IMR-90 (cell line): ENCODE measurements around the gene TMEM14C. TPM values are rescaled to one million over a fixed set of nuclear protein-coding genes. Genes with fewer than 3 reads are reported as not detected.

Experiments
- ATAC-seq: fragments of 200-7000 bp; cut with Tn5 transposase; 2 replicates; pipeline ENCODE4 v1.9.1; 2020; ENCODE audit warnings: low read depth, mild to moderate bottlenecking, moderate library complexity
- BruUV-seq: library from RNA; stranded (reverse); fragments of 400-500 nt; replicated peaks from 2 replicates; lab custom pipeline; 2021; lab: Mats Ljungman, UMichigan
- CTCF ChIA-PET: fragments of 300-600 bp; formaldehyde crosslinking; extraction: SDS; loops from one replicate; lab custom pipeline; 2021; ENCODE audit warnings: antibody characterized with exemption; lab: Yijun Ruan, JAX
- POLR2A ChIA-PET: fragments of 300-600 bp; sonication (Branson Sonifier 250); formaldehyde crosslinking; loops from one replicate; lab custom pipeline; 2022; ENCODE audit warnings: antibody characterized with exemption; ENCODE audit not compliant: unreplicated experiment; lab: Charles Lee
- DNase-seq: peaks from one replicate; pipeline ENCODE4 v3.0.0; 2013
- H2AFZ ChIP-seq: replicated peaks from 2 replicates; pipeline ENCODE3; 2013; ENCODE audit warnings: low read length, mild to moderate bottlenecking; ENCODE audit not compliant: poor library complexity
- H2AK5ac ChIP-seq: 2 replicates; pipeline ENCODE4 v1.6.1; 2013; ENCODE audit warnings: low read depth, low read length, inconsistent platforms
- H2AK9ac ChIP-seq: replicated peaks from 2 replicates; pipeline ENCODE3; 2013; ENCODE audit warnings: mild to moderate bottlenecking, low read depth, low read length, moderate library complexity; ENCODE audit not compliant: poor library complexity
- H2BK120ac ChIP-seq: 2 replicates; pipeline ENCODE4 v1.6.1; 2013; ENCODE audit warnings: low read depth, low read length, inconsistent platforms
- H2BK15ac ChIP-seq: 3 replicates; pipeline ENCODE4 v1.6.1; 2013; ENCODE audit warnings: low read depth, low read length, inconsistent platforms
- H2BK20ac ChIP-seq: 2 replicates; pipeline ENCODE4 v1.6.1; 2013; ENCODE audit warnings: low read depth, mild to moderate bottlenecking, inconsistent platforms, low read length, moderate library complexity
- H2BK5ac ChIP-seq: 2 replicates; pipeline ENCODE4 v1.6.1; 2013; ENCODE audit warnings: mild to moderate bottlenecking, low read depth, low read length, inconsistent platforms; ENCODE audit not compliant: poor library complexity, severe bottlenecking
- H3K14ac ChIP-seq: replicated peaks from 2 replicates; pipeline ENCODE4 v1.6.1; 2013; ENCODE audit warnings: low read depth, low read length, inconsistent platforms
- H3K18ac ChIP-seq: 2 replicates; pipeline ENCODE4 v1.6.1; 2013; ENCODE audit warnings: low read depth, low read length, control low read depth
- H3K23ac ChIP-seq: 2 replicates; pipeline ENCODE4 v1.6.1; 2013; ENCODE audit warnings: low read depth, low read length, inconsistent platforms
- H3K27ac ChIP-seq: 2 replicates; pipeline ENCODE4 v1.5.1; 2013; ENCODE audit warnings: mild to moderate bottlenecking, control low read depth, low read length; ENCODE audit not compliant: insufficient read depth
- H3K27me3 ChIP-seq: 2 replicates; pipeline ENCODE4 v1.6.1; 2013; ENCODE audit warnings: low read length; ENCODE audit not compliant: control insufficient read depth, insufficient read depth
- H3K36me3 ChIP-seq: 2 replicates; pipeline ENCODE4 v1.6.1; 2013; ENCODE audit warnings: low read length, mixed read lengths; ENCODE audit not compliant: control insufficient read depth, insufficient read depth
- H3K4ac ChIP-seq: 2 replicates; pipeline ENCODE4 v1.6.1; 2013; ENCODE audit warnings: low read depth, low read length, inconsistent platforms
- H3K4me1 ChIP-seq: 2 replicates; pipeline ENCODE4 v1.6.1; 2013; ENCODE audit warnings: low read length, mixed read lengths; ENCODE audit not compliant: control insufficient read depth, insufficient read depth
- H3K4me2 ChIP-seq: 2 replicates; pipeline ENCODE4 v1.6.1; 2013; ENCODE audit warnings: low read depth, mild to moderate bottlenecking, control low read depth, low read length, moderate library complexity
- H3K4me3 ChIP-seq: 2 replicates; pipeline ENCODE4 v1.5.1; 2013; ENCODE audit warnings: low read depth, mild to moderate bottlenecking, control low read depth, low read length, moderate library complexity; ENCODE audit not compliant: insufficient read depth
- H3K56ac ChIP-seq: 2 replicates; pipeline ENCODE4 v1.6.1; 2013; ENCODE audit warnings: low read length, inconsistent platforms; ENCODE audit not compliant: insufficient read depth; ENCODE audit errors: extremely low read depth
- H3K79me1 ChIP-seq, 2 experiments: 2 replicates each; pipeline ENCODE4 v1.6.1; 2013; ENCODE audit warnings: low read length in 2 of 2, inconsistent platforms in 1 of 2, low read depth in 1 of 2
- H3K9ac ChIP-seq: 2 replicates; pipeline ENCODE4 v1.6.1; 2013; ENCODE audit warnings: low read depth, low read length, control low read depth
- H3K9me1 ChIP-seq: 2 replicates; pipeline ENCODE4 v1.6.1; 2013; ENCODE audit warnings: low read length, inconsistent platforms; ENCODE audit not compliant: insufficient read depth
- H3K9me3 ChIP-seq: 2 replicates; pipeline ENCODE4 v1.6.1; 2013; ENCODE audit warnings: low read length; ENCODE audit not compliant: control insufficient read depth, insufficient read depth
- H4K20me1 ChIP-seq: 2 replicates; pipeline ENCODE4 v1.6.1; 2013; ENCODE audit warnings: low read length, inconsistent platforms; ENCODE audit not compliant: insufficient read depth
- H4K5ac ChIP-seq: 2 replicates; pipeline ENCODE4 v1.6.1; 2013; ENCODE audit warnings: mild to moderate bottlenecking, low read depth, low read length, control low read depth
- H4K8ac ChIP-seq, 2 experiments: 2 replicates each; pipeline ENCODE4 v1.6.1; 2013; ENCODE audit warnings: low read depth in 2 of 2, low read length in 2 of 2, control low read depth in 1 of 2, inconsistent platforms in 1 of 2
- H4K91ac ChIP-seq: 2 replicates; pipeline ENCODE4 v1.6.1; 2013; ENCODE audit warnings: low read depth, low read length, inconsistent platforms; ENCODE audit not compliant: insufficient read depth
- BHLHE40 ChIP-seq: fragments of 150-350 bp; IDR thresholded peaks from 2 replicates; pipeline ENCODE4 v1.6.1; 2016; ENCODE audit warnings: mild to moderate bottlenecking, low read depth, low read length
- CEBPB ChIP-seq: IDR thresholded peaks from 2 replicates; pipeline ENCODE4 v1.6.1; 2012; ENCODE audit warnings: low read depth, low read length, improper control_type of control experiment
- CHD1 ChIP-seq: IDR thresholded peaks from 2 replicates; pipeline ENCODE4 v1.6.1; 2012; ENCODE audit warnings: low read depth, low read length, improper control_type of control experiment
- CTCF ChIP-seq: conservative IDR thresholded peaks from 2 replicates; pipeline ENCODE4 v1.5.1; 2012; ENCODE audit warnings: mild to moderate bottlenecking, low read depth, low read length, improper control_type of control experiment
- FOS ChIP-seq: fragments of 150-350 bp; IDR thresholded peaks from 2 replicates; pipeline ENCODE4 v1.6.1; 2016; ENCODE audit warnings: low read depth, low read length
- MAFK ChIP-seq: IDR thresholded peaks from 2 replicates; pipeline ENCODE4 v1.6.1; 2012; ENCODE audit warnings: low read depth, low read length, improper control_type of control experiment
- MAZ ChIP-seq: IDR thresholded peaks from 2 replicates; pipeline ENCODE4 v1.6.1; 2012; ENCODE audit warnings: low read depth, mild to moderate bottlenecking, low read length, improper control_type of control experiment, moderate library complexity, borderline replicate concordance
- NFE2L2 ChIP-seq: fragments of 150-350 bp; IDR thresholded peaks from 2 replicates; pipeline ENCODE4 v1.6.1; 2016; ENCODE audit warnings: low read depth, mild to moderate bottlenecking, low read length
- RAD21 ChIP-seq: IDR thresholded peaks from 2 replicates; pipeline ENCODE4 v1.6.1; 2012; ENCODE audit warnings: low read length, improper control_type of control experiment
- RCOR1 ChIP-seq: IDR thresholded peaks from 2 replicates; pipeline ENCODE4 v1.6.1; 2012; ENCODE audit warnings: mild to moderate bottlenecking, low read length, improper control_type of control experiment; ENCODE audit not compliant: insufficient replicate concordance
- SMC3 ChIP-seq: fragments of 150-350 bp; IDR thresholded peaks from 2 replicates; pipeline ENCODE4 v1.6.1; 2016; ENCODE audit warnings: low read depth, mild to moderate bottlenecking, antibody characterized with exemption, low read length, moderate library complexity
- WGBS, 2 experiments: methylation state at CpG; one replicate each; pipeline versions ENCODE4 v1.1.5 to v1.1.7; 2013; ENCODE audit warnings: missing lambda C conversion rate in 2 of 2; ENCODE audit not compliant: insufficient read length in 1 of 2; ENCODE audit errors: extremely low coverage in 2 of 2; 5-methylcytosine and 5-hydroxymethylcytosine counted together
- dilution Hi-C: fragments of 300-500 bp; cut with HindIII; formaldehyde crosslinking; loops from one replicate; pipeline ENCODE4 v1.14.3; 2018; ENCODE audit warnings: low sequenced_read_pairs; ENCODE audit not compliant: unreplicated experiment
- in situ Hi-C: fragments of 300-500 bp; cut with MboI; formaldehyde crosslinking; loops from 3 replicates; pipeline ENCODE4 v1.14.3; 2019; ENCODE audit warnings: low sequenced_read_pairs, inconsistent platforms, mixed read lengths
- intact Hi-C: fragments of 100-400 bp; cut with micrococcal nuclease; formaldehyde crosslinking; loops from 2 replicates; pipeline ENCODE4 v1.10.0; 2022
- polyA plus RNA-seq, 3 experiments: library from polyadenylated mRNA; depleted of rRNA; stranded (reverse); fragments of >200 nt; gene quantifications; 2 replicates each; pipeline ENCODE4 v1.2.3, GENCODE V29; 2012; ENCODE audit warnings: low replicate concordance in 1 of 3
- total RNA-seq: library from RNA; depleted of rRNA; stranded (reverse); fragments of >200 nt; gene quantifications from 2 replicates; pipeline ENCODE4 v1.2.3, GENCODE V29; 2012

The TMEM14C gene
- total and polyA plus RNA-seq, 2 of the 4 experiments (the other 2 are of a cell fraction), result 129 to 175 TPM

GRCh38 chr6:10695086-10695657 lies 27.7 kb upstream of the TMEM14C start:
- Histone ChIP-seq H3K79me1 (peaks cover 28 to 36% of the 10 kb centered on the region in 2 experiments), H3K4ac (peak overlapping the region; percentile 65; the same call in 1 of the 2 replicates), H3K27ac (peak overlapping the region; percentile 86), H3K4me3 (peak overlapping the region; percentile 82), H3K23ac (peak overlapping the region; percentile 20; the same call in 1 of the 2 replicates), H3K9ac (peak overlapping the region; percentile 79), H3K9me1 (peaks cover 3% of the 10 kb centered on the region; the same call in 1 of the 2 replicates), H2BK5ac (peak overlapping the region; percentile 89), H3K4me2 (peak overlapping the region; percentile 99), H4K20me1 (no peaks in the 10 kb centered on the region), H2BK20ac (no peak overlapping the region), H3K14ac (peak overlapping the region; percentile 37; the same call in 1 of the 2 replicates), H3K4me1 (peaks cover 2% of the 10 kb centered on the region; the same call in 1 of the 2 replicates), H3K18ac (no peak overlapping the region), H4K5ac (peak overlapping the region; percentile 69), H3K9me3 (no peaks in the 10 kb centered on the region), H2AK9ac (peak overlapping the region; percentile 88), H3K56ac (peak overlapping the region; percentile 77), H2BK120ac (no peak overlapping the region), H2BK15ac (no peak overlapping the region), H3K36me3 (peaks cover 5% of the 10 kb centered on the region), H2AK5ac (0 out of 2 replicates have a peak overlapping the region, but pooled peaks have one; percentile 44), H3K27me3 (no peaks in the 10 kb centered on the region), H4K91ac (peak overlapping the region; percentile 97; the same call in 1 of the 2 replicates), H4K8ac (peak overlapping the region; percentile 48 to 85), H2AFZ (peak overlapping the region; percentile 95)
- dilution Hi-C loops, result no loop called here
- in situ Hi-C loops, result no loop called here
- no peak for ATAC-seq
- TSS peak; percentile 77 for BruUV-seq
- POLR2A ChIA-PET, result interaction anchor here (1.0 kb wide), 1 partner anchor 216 kb away, joined by 11 read pairs; no protein-coding TSS in a partner anchor
- CTCF ChIA-PET, result interaction anchor here (0.7 to 0.9 kb wide), 2 partner anchors 19 to 167 kb away, joined by 3 read pairs; no protein-coding TSS in a partner anchor
- TF ChIP-seq FOS (no peak), MAFK (no peak), CHD1 (no peak), RAD21 (no peak), SMC3 (no peak), CEBPB (no peak), MAZ (no peak), NFE2L2 (no peak), CTCF (no peak), BHLHE40 (no peak), RCOR1 (no peak)
- intact Hi-C loops, result loop anchor here (2.0 kb wide), 2 partner anchors 82 to 106 kb away; no protein-coding TSS in a partner anchor
- peak; percentile 0 for DNase-seq
- WGBS, 2 experiments, result 0% methylated on average over 4 of the region's 17 CpGs; no CpG with 5 or more reads in 1 of the 2 experiments
